C1 segment of cervical spinal cord (tissue), 14 donors: ENCODE results near the gene GADL1.

ENCODE experiments used
- DNase-seq, 14 donors: peaks; one replicate each; lab custom pipeline; 2025; lab: John Stamatoyannopoulos, UW

GADL1 gene

DNA sequence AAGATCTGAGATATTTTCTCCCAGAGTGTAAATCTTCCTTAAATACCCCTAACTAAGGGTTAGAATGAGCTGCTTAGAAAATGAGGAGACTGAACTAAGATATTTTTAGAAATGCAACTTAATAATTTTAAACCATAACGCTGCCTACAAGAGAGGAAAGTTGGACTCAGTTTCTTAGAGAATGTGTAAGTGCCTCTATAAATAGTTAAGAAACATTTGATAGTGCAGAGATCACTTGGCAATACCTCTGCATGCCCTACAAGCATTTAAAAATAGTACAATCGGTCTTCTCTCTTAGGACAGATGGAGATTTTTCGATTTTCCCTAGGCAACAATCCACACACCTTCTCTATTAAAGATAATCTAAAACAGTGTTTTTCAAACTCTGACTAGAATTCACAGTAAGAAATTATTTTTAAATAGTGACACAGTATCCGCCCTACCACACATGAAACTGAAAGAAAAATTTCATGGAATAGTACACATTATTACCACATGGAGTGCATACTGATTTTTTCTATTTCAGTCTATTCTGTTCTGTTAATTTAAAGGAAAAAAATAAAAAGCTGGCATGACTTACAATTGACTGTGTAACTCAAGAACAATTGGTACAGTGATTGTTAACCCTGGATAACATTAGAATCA lies 83.2 kb downstream of the GADL1 start:
- no peak for DNase-seq

DNA sequence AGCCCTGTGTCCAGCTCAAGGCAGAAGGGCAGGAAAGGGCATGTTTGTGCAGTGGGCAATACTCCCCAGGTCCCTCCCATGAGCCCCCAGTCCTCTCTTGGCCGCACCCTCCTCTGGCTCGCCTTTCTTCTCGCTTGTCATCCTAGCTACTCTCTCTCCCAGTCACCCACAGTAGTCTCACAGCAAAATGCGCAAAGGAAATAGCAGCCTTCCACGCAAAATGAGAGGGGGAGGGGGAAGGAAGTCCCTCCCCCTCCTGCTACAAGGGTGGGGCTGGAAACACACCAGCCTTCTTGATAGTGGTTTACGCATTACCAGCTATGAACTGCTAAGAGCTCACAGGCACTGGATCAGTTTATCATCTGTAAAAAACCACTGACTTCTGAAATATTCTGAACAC lies 83.8 kb downstream of the GADL1 start:
- no peak for DNase-seq

DNA sequence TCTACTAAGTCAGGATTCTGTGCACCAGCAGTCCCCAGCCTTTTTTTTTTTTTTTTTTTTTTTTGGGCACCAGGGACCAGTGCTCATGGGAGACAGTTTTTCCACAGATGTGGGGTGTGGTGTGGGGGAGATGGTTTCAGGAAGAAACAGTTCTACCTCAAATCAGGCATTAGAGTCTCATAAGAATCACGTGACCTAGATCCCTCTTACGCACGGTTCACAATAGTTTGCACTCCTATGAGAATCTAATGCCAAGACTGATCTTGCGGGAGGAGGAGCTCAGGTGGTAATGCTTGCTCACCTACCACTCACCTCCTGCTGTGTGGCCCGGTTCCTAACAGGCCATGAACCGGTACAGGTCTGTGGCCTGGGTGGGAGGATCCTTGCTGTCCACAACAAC lies 88.8 kb downstream of the GADL1 start:
- DNase-seq = no peak

DNA sequence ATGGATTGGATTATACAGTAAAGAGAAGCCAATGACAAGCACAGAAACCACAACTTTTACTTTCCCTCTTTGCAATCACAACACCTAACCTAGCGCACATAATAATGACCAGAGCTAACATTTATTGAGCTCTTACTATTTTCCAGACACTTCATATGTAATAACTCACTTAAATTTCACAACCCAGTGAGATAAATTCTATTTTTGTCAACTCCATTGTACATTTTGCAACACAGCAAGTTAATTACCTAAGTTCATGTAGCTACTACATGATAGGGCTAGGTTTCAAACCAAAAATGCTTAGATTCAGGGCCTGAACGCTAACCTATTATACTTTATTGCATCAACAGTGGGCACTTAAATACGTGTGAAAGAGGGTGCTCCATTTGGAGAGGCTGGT lies 89.5 kb downstream of the GADL1 start:
- no peak for DNase-seq

DNA sequence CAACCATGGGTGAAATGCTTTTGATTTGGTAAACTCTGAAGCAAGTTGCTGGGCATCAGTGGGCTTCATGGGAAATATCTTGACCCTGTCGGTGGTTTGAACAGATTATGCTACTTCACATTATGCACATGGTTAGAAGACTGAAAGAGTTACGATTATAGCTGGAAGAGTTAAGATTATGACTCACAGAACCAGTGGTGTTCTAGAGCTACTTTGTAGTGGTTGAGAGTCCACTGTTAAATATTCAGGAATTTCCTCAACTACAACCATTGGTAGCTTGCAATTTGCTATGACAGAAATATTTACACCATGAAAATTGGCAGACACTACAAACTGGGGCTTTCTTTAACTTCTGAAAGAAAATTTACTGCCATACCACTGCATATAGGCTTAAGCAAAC lies 99.3 kb downstream of the GADL1 start:
- no peak for DNase-seq

DNA sequence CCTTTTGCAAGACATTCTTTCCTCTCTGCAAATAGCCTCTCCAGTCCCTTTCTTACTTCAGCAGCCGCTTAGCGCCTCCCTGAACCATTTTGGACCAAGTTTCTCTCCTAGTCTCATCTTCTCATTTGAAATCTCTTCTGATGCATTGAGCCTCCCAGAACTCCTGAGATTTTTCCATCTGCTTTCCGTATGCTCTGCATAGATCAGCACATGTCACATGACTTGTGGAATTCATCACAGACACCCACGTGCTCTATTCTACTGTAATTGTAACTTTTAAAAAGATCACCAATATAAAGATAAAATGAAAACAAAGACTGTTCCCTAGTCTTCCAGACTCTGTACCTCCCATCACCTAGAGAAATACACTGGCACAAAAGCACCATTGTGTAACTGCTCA lies 100.7 kb downstream of the GADL1 start:
- DNase-seq = no peak

DNA sequence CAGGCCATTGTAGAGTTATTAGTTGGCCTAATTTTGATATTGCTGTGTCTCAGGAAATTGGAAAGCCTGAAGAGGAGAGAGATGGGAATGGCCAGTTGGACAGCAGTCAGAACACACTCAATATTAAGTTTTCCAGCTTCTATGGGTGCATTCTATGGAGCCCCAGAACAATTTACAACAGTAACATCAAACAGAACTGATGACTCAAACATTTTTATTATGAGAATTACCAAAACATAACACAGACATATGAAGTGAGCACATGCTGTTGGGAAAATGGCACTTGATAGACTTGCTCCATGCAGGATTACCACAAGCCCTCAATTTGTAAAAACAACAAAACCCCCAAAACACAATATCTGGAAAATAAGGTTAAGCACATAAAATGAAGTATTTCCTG lies 104.3 kb downstream of the GADL1 start:
- no peak for DNase-seq

DNA sequence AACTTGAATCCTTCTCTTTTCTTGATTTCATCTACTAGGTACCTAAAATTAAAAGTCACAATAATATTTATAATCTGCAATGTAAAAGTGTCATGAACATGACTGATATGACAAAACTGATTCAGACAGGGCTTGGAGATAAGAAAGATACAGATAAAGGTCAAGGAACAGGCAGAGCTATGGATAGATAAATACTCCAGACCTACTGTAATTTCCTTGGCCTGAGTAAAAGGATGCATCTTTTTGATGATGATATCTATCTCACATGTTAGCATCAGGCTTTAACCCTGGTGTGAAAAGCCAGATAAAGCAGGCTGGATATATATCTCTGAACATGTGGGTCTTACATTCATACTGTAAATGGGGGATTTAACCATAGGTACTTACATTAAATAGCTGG lies 108.1 kb downstream of the GADL1 start:
- no peak for DNase-seq

DNA sequence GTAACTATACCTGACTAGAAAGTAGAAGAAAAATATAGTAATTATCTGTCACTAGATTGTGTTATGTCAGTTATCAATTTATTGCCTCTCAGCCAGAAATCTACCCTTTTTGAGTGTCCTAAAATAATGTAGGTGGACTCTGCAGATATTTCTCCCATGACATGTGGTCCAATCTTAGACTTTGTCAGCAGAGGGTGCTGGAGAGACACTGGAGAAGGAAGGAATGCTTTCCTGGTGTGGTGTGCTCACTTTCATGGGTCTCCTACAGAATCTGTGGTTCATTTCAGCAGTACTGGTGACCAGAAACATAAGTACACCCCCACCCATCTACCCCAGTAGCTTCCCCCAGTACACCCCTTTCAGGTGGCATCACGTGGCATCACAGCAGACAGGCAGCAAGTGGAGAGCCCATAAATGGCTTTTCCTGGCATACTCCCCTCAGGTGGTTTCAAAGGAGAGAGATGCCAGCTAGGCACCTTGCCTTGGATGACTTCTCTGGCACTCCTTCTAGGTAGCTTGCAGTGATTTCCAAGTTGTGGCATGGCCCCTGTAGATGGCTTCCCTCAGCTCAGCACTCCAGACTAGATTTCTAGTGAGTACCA lies 114.7 kb downstream of the GADL1 start:
- no peak for DNase-seq

DNA sequence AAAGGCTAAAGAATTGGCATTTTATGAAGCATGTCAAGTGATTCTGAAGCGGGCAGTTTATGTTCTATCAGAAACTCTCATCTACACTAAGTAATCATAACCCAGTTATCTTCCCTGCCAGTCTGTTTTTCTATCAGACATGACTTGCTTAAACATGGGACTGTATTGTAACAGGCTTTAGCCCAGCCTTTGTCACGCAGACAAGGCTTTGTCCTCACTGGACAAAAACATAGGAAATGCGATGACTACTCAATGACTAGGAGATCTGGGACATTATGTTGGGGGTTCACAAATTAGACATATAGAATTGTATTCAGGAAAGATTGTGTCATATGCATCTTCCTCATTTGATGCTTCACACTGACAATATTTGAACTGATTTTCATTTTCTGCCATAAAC lies 115.5 kb downstream of the GADL1 start:
- DNase-seq = no peak

DNA sequence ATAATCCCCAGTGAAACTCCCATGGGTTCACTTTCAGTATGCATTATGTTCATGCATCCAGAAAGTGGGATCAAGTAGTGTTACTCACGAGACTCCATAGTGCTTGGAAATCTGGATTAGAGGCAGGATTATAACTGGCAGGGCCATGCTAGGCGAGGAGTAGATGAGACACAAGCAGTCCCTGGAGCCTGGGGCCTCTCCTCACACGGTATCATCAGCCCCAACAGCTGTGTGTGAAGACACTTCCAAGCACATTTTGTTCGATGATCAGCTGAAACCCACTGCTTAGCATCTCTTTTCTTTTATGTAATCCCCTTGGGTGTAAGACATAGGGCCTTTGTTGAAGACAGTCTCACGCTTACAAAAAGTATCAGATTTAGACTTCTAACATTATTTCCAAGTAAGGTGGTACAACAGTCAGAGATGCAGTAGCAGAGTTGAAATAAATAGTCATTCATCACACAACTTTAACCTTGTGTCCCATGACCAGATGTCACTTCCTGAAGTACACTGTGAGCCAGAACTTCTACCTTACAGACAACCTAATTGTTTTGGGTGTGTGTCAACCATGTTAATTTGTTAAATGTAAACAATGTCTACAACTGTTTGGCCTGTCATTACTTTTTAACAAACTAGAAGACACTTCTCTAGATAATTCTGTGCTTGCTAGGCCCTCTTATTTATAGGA lies 116.9 kb downstream of the GADL1 start:
- no peak for DNase-seq

DNA sequence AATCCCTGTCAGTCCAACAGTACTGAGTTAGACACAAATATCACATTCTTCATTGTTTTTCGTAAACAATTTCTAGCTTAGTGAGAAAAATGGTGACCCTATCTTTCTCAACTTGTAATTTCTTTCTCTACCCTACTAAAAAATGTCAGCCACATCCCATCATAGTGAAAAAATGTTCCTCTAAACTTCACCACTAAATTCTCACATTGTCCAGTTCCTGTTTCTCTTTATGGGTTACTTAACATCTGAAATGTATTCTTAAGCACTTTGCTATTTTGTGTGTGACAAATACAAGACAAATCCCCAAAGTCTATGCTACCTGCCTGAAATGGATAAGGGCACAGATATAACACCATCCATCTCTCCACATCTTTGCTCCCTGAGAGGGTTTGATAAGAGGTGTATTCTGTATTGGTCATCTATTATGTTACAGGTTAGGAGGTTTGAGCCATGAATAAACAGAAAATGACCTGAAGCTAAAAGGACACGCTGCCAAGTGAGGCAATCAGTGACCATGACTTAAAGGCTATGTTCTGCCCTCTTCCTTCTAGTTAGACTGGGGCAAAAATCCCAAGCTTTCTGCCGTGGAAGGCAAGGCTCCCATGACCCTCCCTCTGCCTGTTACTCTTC lies 118.2 kb downstream of the GADL1 start:
- no peak for DNase-seq

DNA sequence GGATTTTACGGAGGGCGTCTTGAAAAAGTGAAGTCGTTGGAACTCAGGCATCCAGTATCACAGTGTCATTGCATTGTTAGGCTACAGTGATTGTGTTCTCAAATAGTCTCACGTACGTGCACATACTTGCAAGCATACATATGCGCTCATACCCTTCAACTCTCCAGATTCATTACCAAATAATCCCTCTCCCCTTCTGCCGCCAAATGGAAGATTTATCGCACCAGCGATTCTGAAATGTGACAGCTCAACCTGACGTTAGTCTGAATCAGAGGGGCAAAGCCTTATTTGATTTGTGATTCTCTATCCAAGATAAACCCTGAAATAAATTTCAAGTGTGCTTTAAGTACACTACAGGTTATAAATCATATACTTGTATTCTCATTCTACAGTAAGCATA lies 119.4 kb downstream of the GADL1 start:
- DNase-seq = no peak

DNA sequence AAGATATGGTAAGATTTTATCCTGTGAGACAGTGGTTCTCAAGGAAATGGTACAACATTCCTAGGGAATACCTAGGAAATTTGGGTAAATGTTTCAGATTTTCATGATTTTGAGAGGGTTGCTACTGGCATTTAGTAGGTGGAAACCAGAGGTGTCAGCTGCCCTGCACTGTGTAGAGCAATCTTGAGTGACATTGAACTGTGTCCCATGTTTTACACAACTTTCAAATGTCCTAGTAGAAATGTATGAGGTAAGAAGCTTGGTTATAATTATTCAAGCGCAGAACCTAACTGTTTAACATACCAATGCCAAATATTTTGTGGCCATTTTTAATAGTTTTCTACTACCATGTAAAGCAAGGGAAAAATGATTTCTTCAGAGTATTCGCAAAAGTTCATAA lies 120.4 kb downstream of the GADL1 start:
- DNase-seq = no peak

DNA sequence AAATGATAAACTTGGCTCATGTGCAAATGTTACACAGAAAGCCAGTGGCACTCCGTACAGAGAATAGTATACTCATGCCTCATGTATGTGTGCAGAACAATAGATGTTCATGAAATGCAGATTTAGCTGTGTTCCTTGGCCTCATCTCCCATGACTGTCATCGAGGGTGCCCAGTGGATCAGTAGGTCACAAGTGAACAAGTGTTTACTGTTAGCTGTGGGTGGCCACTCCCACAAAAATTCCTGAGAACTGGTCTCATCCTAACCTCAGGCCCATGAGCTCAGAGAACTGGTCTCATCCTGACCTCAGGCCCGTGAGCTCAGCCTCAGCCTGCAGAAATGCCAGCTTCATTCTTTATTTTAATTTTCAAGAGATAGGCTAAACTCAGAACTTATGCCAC lies 124.1 kb downstream of the GADL1 start:
- peak in 2 of 14 donors; percentile 4 to 31 for DNase-seq

DNA sequence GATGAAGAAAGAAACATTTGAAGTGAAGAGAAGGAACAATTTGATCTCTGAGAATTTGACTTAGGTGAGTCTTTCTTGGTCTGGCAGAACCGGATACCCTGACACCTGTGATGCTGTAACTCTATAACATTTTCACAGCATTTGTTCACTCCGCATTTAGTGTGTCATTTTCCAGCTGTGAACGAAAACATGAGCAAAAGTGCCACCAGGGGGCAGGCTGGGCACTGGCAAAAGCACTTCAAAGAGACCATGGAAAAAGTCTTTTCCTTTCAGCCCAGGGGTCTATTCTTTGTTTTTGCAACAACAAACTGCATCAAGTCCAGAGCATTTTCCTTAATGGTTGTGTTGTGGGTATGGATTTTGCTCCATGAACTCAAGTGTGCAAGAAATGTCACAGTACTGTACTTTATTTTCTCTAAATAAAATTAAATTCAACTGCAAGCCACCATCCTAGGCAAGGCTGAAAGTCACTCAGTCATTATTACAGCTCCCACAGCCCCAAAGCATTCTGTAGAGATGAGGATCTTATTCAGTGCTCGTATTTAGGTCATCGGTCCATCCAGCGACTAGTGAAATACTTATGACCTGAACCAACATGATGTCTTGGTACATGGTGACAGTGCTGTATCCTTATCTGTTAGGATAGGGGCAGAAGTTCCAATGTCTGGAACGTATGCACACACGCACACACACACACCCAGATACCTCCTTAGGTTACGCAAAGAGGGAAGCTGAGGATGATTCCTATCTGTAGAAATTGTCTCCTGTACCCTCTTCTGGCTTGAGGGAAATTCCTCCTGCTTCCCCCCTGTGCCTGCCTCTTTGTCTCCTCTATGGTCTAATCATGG lies 125.5 kb downstream of the GADL1 start:
- DNase-seq = peak in 8 of 14 donors; percentile 0 to 53 (median 8)

DNA sequence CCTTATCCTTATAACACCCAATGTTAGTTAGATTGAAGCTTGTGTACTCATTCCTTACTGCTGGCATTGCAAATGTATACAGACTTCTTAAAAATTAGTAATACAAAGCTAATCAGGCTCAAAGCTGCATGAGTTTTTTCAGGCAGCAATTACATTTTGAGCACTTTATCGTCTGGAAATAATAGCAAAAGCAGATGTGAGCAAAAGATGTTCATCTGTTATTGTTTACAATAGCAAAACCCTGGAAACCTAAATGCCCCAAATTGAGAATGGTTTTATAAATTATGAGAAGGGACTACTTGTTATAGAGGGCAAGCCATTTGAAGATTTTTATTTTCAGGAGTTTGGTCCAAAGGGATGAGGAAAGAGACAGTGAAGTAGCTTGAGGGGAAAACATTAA lies 126.4 kb downstream of the GADL1 start:
- DNase-seq = no peak

DNA sequence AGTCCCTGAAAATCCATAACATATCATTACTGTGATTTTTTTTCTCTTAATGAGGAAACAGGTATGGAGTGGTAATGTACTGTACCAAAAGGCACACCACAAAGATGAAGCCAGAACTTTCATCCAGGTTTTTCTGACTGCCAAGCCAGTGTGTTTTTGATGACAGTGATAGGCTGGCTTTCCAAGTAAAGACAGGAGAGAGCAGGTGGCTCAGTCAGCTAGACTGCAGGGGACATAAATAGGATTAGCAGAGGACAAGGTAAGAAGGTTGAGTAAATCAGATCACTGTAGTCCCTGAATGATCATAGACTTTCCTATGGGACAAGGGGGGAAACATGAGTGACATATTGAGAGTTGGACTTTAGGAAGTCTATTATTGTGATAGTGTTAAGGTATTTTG lies 127.9 kb downstream of the GADL1 start:
- DNase-seq = no peak

DNA sequence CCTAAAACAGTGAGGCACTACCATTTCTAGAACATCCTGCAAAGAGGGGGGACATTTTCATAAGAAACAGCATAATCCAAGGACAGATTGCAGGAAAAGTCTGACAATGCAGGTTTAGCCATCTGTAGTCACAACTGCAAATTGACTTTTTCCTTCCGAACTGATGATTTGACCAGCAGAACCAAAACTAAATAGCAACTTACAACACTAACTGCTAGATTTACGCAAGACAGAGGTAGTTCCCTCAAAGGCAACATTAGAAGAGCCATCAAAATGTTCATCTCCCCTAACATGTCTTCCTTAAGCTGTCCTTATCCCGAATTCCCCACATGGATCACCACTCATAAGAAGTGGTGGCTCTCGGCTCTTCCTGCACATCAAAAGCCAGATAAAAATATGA lies 129.6 kb downstream of the GADL1 start:
- DNase-seq = no peak

DNA sequence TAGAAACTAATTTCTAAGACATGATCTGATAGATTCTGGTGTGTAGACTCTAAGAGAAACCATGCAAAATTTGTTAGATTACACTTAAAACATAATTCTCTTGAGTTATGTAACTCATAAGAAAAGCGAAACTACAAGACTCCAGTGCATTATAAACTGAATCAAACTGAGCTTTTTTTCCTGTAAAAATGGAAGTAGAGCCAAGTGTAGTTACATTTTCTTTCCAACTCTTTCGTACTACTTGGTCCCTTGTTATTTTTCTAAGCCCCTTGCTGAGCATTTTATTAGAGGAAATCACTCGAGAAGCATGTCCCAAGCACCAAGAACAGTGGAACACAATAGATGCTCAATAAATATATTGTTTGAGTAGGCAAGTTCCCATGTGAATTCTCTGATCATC lies 130.2 kb downstream of the GADL1 start:
- no peak for DNase-seq

DNA sequence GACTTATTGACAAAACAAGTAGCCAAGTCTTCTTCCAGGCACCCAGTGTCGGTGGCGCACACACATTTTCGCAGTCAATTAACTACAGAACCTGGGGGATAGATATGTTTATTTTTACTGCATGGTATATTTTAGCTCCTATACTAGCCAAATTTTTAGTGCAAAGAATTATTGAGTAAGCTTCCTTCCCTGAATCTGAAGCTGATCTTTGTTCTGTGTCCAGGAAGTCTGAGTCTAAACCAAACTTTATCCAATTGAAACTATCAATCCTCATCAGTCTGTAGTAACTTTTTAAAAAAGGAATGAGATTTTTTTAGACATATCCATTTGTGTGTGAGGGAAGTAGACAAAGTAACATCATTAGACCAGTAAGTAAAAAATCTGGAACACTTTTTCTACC lies 133.1 kb downstream of the GADL1 start:
- DNase-seq = no peak

DNA sequence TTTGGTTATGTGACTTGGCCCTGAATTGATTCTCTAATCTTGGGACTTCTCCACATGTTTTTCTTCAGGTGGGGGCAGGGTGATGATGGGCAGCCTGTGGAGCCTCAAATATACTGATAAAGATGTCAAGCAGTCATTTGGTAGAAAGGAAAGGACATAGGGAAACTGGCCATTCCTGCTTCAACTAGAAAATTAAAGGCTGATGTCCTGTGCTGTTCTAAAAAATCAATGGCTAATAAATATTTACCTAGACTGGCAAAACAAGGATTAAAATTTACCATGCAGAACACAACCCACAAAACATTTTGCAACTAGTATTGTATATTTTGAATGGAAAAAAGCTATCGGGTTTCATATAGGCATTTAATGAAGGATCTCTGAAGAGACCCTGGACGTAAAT lies 133.7 kb downstream of the GADL1 start:
- DNase-seq = no peak
